Keratinocyte (primary cell): Measurements from ENCODE around the gene DDA1. TPM values are rescaled to one million over a fixed set of nuclear protein-coding genes. Genes with fewer than 3 reads are reported as not detected.

ENCODE experiments used
- DNase-seq: peaks from one replicate; pipeline ENCODE4 v3.0.0-alpha.2; 2011; ENCODE audit warnings: low read depth, missing footprints, low spot score
- FAIRE-seq: peaks from 2 replicates; lab custom pipeline; 2011; peaks lifted over from hg19 to GRCh38; lab: Jason Lieb, UNC
- H2AFZ ChIP-seq: 2 replicates; pipeline ENCODE4 v1.6.0; 2012; ENCODE audit warnings: low read length, control low read depth, inconsistent platforms; ENCODE audit not compliant: control insufficient read depth
- H3K27ac ChIP-seq: 2 replicates; pipeline ENCODE4 v1.5.1; 2011; ENCODE audit warnings: low read length; ENCODE audit not compliant: control insufficient read depth, insufficient read depth
- H3K27me3 ChIP-seq: 3 replicates; pipeline ENCODE4 v1.6.0; 2011; ENCODE audit warnings: low read length; ENCODE audit not compliant: control insufficient read depth, insufficient read depth; ENCODE audit errors: extremely low read depth
- H3K36me3 ChIP-seq, 2 experiments: 2 replicates in 1 of 2; 3 replicates in 1 of 2; pipeline ENCODE4 v1.5.1; 2011; ENCODE audit warnings: low read length in 2 of 2, mild to moderate bottlenecking in 1 of 2; ENCODE audit not compliant: control insufficient read depth in 2 of 2, insufficient read depth in 2 of 2; ENCODE audit errors: extremely low read depth in 1 of 2
- H3K4me1 ChIP-seq: 3 replicates; pipeline ENCODE4 v1.5.1; 2011; ENCODE audit warnings: low read length; ENCODE audit not compliant: control insufficient read depth, insufficient read depth; ENCODE audit errors: extremely low read depth
- H3K4me2 ChIP-seq: 3 replicates; pipeline ENCODE4 v1.6.0; 2011; ENCODE audit warnings: low read depth, low read length; ENCODE audit not compliant: control insufficient read depth, insufficient read depth; ENCODE audit errors: extremely low read depth
- H3K4me3 ChIP-seq, 3 experiments: fragments of 200-600 bp in 1 of 3; sonication (generic) in 1 of 3; 2 replicates in 2 of 3; 3 replicates in 1 of 3; pipeline ENCODE4 v1.5.1; 2011 to 2016; ENCODE audit warnings: low read length in 3 of 3, mild to moderate bottlenecking in 3 of 3, control low read depth in 2 of 3, inconsistent platforms in 1 of 3, low read depth in 1 of 3, mixed read lengths in 1 of 3, mixed run types in 1 of 3, moderate library complexity in 1 of 3; ENCODE audit not compliant: control insufficient read depth in 2 of 3, insufficient read depth in 2 of 3; ENCODE audit errors: extremely low read depth in 1 of 3
- H3K79me2 ChIP-seq: 2 replicates; pipeline ENCODE4 v1.6.0; 2012; ENCODE audit warnings: low read length; ENCODE audit not compliant: control insufficient read depth, insufficient read depth
- H3K9ac ChIP-seq: 3 replicates; pipeline ENCODE4 v1.6.0; 2011; ENCODE audit warnings: low read length; ENCODE audit not compliant: control insufficient read depth, insufficient read depth; ENCODE audit errors: extremely low read depth
- H3K9me1 ChIP-seq: 3 replicates; pipeline ENCODE4 v1.6.0; 2011; ENCODE audit warnings: low read length; ENCODE audit not compliant: control insufficient read depth, insufficient read depth; ENCODE audit errors: extremely low read depth
- H3K9me3 ChIP-seq: 2 replicates; pipeline ENCODE4 v1.5.1; 2012; ENCODE audit warnings: low read depth, low read length; ENCODE audit not compliant: control insufficient read depth
- H4K20me1 ChIP-seq: 3 replicates; pipeline ENCODE4 v1.6.0; 2011; ENCODE audit warnings: low read length; ENCODE audit not compliant: control insufficient read depth, insufficient read depth; ENCODE audit errors: extremely low read depth
- EZH2 ChIP-seq: IDR thresholded peaks from one replicate; pipeline ENCODE4 v1.6.1; 2012; ENCODE audit warnings: inconsistent platforms, mild to moderate bottlenecking, low read length, moderate library complexity
- dilution Hi-C: fragments of 300-500 bp; cut with MboI; formaldehyde crosslinking; loops from one replicate; pipeline ENCODE4 v1.7.0; 2020; ENCODE audit warnings: low sequenced_read_pairs; ENCODE audit not compliant: extremely low pct_ligation_motif_present
- polyA plus RNA-seq, 5 experiments: library from polyadenylated mRNA; depleted of rRNA in 3 of 5; stranded (reverse) in 3 of 5; stranded (forward) in 1 of 5; unstranded in 1 of 5; fragments of >200 nt; gene quantifications; 1 replicate in 1 of 5; 2 replicates in 3 of 5; 3 replicates in 1 of 5; pipeline versions ENCODE4 v1.2.1 to v1.2.3, GENCODE V29; 2011 to 2012; ENCODE audit warnings: missing spikeins in 2 of 5, low read depth in 1 of 5, low replicate concordance in 1 of 5
- TF ChIP-seq, protein P1 (sequence below), 3 experiments: IDR thresholded peaks in 1 of 3; conservative IDR thresholded peaks in 1 of 3; optimal IDR thresholded peaks in 1 of 3; 2 replicates in 2 of 3; 3 replicates in 1 of 3; pipeline versions ENCODE3 to v1.5.1; 2011; ENCODE audit warnings: low read length in 3 of 3, mild to moderate bottlenecking in 3 of 3, moderate library complexity in 2 of 3, control low read depth in 1 of 3, inconsistent platforms in 1 of 3; ENCODE audit not compliant: insufficient read depth in 2 of 3; ENCODE audit errors: extremely low read depth in 1 of 3

DDA1 gene
- polyA plus RNA-seq, 1 donor (not counting 4 experiments of a cell fraction or from before 2014, with no cell fraction given), result 59.4 TPM

DNA sequence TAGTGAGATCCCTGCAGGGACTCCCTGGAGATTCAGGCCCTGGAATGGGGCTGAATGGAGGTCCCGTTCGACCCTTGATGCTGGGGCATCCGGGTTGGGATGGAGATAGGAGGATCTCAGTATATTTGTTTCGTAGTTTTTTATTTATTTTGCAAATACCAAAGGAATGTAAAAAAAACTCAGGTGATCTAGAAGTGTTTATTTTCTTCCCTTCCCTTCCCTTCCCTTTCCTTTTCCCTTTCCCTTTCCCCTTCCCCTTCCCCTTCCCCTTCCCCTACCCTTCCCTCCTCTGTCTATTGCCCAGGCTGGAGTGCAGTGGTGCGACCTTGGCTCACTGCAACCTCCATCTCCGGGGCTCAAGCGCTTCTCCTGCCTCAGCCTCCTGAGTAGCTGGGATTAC, 32.5 kb downstream of the DDA1 start:
- Histone ChIP-seq H4K20me1 (no peaks in the 10 kb centered on the region), H3K4me3 (no peak overlapping the region), H3K4me1 (peaks cover 9% of the 10 kb centered on the region), H3K9ac (no peak overlapping the region), H3K9me3 (no peaks in the 10 kb centered on the region), H3K36me3 (peaks cover 0 to 9% of the 10 kb centered on the region in 2 experiments), H3K27me3 (no peaks in the 10 kb centered on the region), H3K79me2 (peaks cover 5% of the 10 kb centered on the region), H2AFZ (no peak overlapping the region), H3K4me2 (no peak overlapping the region), H3K27ac (no peak overlapping the region), H3K9me1 (no peaks in the 10 kb centered on the region)
- DNase-seq, result no peak
- TF ChIP-seq, protein P1, sequence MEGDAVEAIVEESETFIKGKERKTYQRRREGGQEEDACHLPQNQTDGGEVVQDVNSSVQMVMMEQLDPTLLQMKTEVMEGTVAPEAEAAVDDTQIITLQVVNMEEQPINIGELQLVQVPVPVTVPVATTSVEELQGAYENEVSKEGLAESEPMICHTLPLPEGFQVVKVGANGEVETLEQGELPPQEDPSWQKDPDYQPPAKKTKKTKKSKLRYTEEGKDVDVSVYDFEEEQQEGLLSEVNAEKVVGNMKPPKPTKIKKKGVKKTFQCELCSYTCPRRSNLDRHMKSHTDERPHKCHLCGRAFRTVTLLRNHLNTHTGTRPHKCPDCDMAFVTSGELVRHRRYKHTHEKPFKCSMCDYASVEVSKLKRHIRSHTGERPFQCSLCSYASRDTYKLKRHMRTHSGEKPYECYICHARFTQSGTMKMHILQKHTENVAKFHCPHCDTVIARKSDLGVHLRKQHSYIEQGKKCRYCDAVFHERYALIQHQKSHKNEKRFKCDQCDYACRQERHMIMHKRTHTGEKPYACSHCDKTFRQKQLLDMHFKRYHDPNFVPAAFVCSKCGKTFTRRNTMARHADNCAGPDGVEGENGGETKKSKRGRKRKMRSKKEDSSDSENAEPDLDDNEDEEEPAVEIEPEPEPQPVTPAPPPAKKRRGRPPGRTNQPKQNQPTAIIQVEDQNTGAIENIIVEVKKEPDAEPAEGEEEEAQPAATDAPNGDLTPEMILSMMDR (optimal IDR thresholded peaks at IDR 0.05 in 1 of 3, IDR thresholded peaks at IDR 0.05 in 1 of 3, conservative IDR thresholded peaks at IDR 0.05 in 1 of 3; ENCODE audit: extremely low read depth in 1 of 3, insufficient read depth in 2 of 3, low read length in 3 of 3), result no peak
- no peak for TF ChIP-seq EZH2
- no peak for FAIRE-seq
- dilution Hi-C loops, result no loop called here

DNA sequence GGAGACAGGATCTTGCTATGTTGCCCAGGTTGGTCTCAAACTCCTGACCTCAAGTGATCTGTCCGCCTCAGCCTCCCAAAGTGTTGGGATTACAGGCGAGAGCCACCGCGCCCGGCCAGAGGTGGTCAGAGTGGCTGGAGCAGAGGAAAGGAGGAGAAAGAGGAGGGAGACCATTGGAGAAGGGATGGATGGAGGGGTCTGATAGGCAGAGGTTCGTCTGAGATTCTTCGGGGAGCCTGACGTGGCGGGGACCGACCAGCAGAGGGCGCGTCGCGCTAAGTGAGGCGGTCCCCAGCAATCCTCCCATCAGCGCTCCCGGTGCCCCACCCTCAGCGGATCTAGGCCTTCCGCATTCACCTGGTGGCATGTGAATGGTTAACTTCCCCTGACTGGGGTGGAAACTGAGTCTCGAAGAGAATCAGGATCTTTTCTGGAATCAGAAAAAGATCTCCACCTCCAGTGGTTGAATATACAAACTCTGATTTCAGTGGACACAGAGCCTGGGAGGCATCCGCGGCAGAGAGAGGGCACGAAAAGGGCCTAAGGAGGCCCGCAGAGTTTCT, 36.8 kb downstream of the DDA1 start:
- H3K79me2 ChIP-seq, result no peaks in the 10 kb centered on the region
- no peaks in the 10 kb centered on the region for H3K9me1 ChIP-seq
- no peaks in the 10 kb centered on the region for H3K27me3 ChIP-seq
- H3K9ac ChIP-seq, result no peak overlapping the region
- FAIRE-seq, result peak; percentile 89
- TF ChIP-seq, protein P1 (optimal IDR thresholded peaks at IDR 0.05 in 1 of 3, IDR thresholded peaks at IDR 0.05 in 1 of 3, conservative IDR thresholded peaks at IDR 0.05 in 1 of 3; ENCODE audit: extremely low read depth in 1 of 3, insufficient read depth in 2 of 3, low read length in 3 of 3), result peak; percentile 81 to 97 (median 97)
- TF ChIP-seq EZH2, result no peak
- no peak overlapping the region for H3K27ac ChIP-seq
- H4K20me1 ChIP-seq, result no peaks in the 10 kb centered on the region
- H3K4me1 ChIP-seq, result peaks cover 6% of the 10 kb centered on the region
- no peak overlapping the region for H2AFZ ChIP-seq
- no peak for DNase-seq
- H3K36me3 ChIP-seq, result peaks cover 0 to 5% of the 10 kb centered on the region in 2 experiments
- H3K4me2 ChIP-seq, result no peak overlapping the region
- dilution Hi-C loops, result no loop called here
- H3K4me3 ChIP-seq, result no peak overlapping the region
- H3K9me3 ChIP-seq, result no peaks in the 10 kb centered on the region
